GM21526 (cell line): Measurements from ENCODE around the gene YARS2.
"Not testable (repeated sequence)": the region's sequence is repeated elsewhere in the genome, so short reads cannot be mapped to it uniquely, and the experiment has no call there.

Source experiments
- ATAC-seq: cut with Tn5 transposase; IDR thresholded peaks from one replicate; pipeline ENCODE4 v1.9.1; 2021; ENCODE audit warnings: moderate library complexity; ENCODE audit not compliant: unreplicated experiment, low FRiP score

Gene YARS2

DNA sequence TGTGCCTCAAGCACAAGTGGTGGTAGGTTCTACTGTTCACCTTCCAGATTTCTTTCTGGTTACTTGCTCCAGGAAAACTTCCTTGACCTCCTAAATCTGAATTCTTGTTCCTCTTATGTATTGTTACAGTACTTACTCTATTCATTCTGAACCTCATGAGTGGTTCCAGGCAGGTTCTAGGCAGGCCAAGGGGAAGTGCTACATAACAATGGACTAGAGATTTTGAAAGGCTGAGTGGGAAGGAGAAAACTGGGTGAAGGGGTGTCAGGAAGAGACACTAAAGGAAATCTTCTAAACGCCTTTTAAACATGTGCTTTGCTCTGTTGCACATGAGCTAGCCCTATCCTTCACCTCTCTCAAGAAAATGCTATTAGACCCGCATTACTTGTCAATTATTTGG lies 1.6 kb downstream of the YARS2 start:
- ATAC-seq, result no peak

GRCh38 chr12:32753605-32754004 lies 2.1 kb downstream of the YARS2 start:
- no peak for ATAC-seq

- ATAC-seq, result no peak
Observed at GRCh38 chr12:32743264-32743663, 12.4 kb downstream of the YARS2 start.

DNA sequence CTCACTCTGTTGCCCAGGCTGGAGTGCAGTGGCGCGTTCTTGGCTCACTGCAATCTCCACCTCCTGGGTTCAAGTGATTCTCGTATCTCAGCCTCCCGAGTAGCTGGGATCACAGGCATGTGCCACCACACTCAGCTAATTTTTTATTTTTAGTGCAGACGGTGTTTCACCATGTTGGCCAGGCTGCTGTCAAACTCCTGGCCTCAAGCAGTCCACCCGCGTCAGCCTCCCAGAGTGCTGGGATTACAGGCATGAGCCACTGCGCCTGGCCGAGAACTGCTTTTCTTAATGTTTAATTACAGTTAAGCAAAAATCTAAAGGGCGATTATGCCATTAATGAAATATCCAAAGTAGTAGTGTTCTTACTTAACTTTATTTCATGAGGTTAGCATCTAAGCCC lies 13.6 kb downstream of the YARS2 start:
- ATAC-seq, result no peak

GRCh38 chr12:32739279-32739678 lies 16.4 kb downstream of the YARS2 start:
- no peak for ATAC-seq

GRCh38 chr12:32737715-32738114 lies 18.0 kb downstream of the YARS2 start:
- ATAC-seq, result no peak

DNA sequence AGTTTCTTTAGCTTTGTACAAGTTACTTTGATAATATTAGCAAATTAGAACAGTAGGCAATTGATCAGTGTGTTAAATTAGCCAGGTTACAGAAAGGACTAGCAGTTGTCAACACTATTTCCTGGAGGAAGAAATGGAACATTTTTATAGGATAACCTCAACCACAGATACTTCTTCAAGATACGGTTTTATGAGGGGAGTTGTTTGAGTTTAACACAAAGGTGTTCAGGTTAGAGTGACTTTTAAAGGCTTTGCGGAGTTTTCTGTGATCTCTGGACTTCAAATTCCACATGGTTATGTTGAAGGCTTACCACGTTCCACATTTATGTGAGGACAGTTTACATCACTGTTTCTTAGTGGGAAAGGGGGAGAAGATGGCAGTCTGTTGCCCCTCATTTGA lies 19.3 kb downstream of the YARS2 start:
- ATAC-seq, result no peak

DNA sequence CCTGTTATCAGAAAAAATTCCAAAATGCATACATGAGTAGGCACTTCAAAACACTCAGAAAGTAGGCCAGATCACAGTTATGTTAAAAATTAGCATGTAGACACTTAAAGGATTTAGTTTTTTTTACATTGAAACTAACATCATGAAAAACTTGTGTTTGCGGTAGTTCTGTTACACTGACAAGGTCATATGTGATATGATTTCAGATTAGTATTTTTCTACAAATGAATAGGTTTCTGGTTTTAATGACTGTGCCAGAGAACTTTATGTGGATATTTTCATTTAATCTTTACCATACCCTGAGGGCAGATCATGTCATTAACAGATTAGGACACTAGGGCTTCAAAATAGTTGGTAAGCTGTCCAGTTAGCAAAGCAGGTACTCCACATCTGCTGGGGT lies 20.7 kb downstream of the YARS2 start:
- no peak for ATAC-seq

DNA sequence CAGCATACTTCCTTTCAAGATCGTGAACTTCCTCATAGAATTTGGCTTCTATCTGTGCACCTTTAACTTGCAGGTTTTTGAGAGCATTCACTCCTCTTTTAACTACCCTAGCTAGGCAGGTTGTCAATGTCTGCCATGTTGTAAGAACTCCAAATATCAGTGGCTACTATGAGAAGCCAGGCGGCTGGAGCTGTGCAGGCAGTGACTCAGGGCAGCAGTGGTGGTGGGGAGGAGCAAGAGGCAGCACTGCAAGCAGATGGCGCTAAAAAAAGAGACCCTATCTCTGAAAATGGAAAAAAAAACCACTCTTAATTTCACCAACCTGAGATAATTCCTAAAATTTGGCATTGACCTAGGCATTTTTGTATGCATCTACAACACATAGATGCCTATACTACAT lies 28.5 kb downstream of the YARS2 start:
- no peak for ATAC-seq

- no peak for ATAC-seq
Observed at GRCh38 chr12:32726286-32726685, 29.4 kb downstream of the YARS2 start.

DNA sequence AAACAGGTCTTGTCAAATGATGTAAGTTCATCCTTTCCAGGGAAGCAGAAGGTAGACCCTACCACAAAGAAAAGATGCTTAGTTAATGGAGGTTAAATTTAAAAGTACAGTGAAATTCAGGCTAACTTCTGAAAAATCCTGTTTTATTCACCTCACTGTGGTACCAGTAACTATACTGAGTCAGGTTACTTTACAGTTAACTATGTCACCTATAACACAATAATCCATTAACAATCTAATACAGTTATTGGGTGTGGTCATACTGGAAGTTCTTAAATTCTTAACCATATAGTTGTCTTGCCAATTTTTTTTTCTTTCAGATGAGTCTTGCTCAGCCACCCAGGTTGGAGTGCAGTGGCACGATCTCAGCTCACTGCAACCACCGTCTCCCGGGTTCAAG lies 30.4 kb downstream of the YARS2 start:
- ATAC-seq, result not testable (repeated sequence)

- no peak for ATAC-seq
Observed at GRCh38 chr12:32718926-32719325, 36.8 kb downstream of the YARS2 start.

- no peak for ATAC-seq
Observed at GRCh38 chr12:32714772-32715171, 40.9 kb downstream of the YARS2 start.

DNA sequence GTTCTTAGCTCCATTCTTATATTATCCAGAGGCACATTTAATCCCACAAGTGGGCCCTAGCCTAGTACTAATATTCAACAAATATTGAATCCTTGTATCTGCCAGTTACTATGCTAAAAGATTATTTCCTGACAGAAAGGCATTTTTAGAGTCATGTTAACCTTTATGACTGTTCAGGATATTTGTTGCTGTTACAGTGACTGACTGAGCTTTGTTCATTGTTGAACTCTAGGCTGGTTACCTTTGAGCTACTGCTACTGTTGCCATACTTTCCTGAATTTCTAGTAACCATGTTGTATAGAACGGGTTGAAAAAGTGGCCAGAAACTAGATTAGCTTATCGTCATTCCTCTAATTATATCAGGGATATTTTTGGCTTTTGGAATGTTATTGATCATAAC lies 46.8 kb downstream of the YARS2 start:
- ATAC-seq, result no peak

GRCh38 chr12:32706335-32707024 lies 49.2 kb downstream of the YARS2 start:
- no peak for ATAC-seq

GRCh38 chr12:32705783-32706182 lies 49.9 kb downstream of the YARS2 start:
- ATAC-seq, result no peak

GRCh38 chr12:32702946-32703345 lies 52.8 kb downstream of the YARS2 start:
- no peak for ATAC-seq

DNA sequence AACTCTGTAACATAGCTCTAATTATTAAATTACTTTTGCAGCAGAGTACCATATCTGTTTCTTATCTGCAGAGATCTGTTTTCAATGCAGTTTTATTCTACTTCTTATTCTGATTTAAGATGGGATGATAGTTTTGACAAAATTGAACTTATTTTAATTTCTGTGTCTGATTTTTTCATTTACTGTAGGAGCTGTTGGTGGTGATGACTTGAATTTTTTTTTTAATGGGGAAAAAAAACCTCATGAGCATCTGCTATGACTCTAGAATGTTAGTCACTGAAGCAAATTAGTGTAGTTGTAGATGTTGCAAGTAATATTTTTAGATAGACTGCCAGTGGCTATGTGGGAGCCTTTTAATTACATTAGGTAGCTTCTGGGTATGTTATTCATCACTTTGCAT lies 53.2 kb downstream of the YARS2 start:
- no peak for ATAC-seq

GRCh38 chr12:32699437-32699836 lies 56.3 kb downstream of the YARS2 start:
- not testable (repeated sequence) for ATAC-seq

GRCh38 chr12:32698285-32698684 lies 57.4 kb downstream of the YARS2 start:
- no peak for ATAC-seq

DNA sequence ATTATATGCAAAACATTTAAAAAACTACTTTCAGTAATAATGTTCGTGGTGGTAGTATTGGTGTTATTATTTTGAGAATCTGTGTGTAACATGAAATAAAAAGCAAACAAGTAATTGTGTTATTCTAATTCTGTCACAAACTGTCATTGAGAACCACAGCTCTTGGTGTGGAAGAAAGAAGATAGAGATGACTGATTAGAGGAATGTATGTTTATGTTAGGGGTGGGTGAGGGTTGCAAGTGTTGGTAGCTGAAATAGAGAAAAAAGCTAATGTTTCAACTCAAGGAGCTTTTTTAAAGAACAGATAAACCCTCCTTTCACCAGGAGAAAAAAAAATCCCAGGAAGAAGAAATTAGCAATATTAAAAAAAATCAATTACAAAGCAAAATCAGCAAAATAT lies 58.3 kb downstream of the YARS2 start:
- no peak for ATAC-seq
